GM12891 (cell line): ENCODE measurements around the gene C4orf36. TPM values are rescaled to one million over a fixed set of nuclear protein-coding genes. Genes with fewer than 3 reads are reported as not detected.

Experiments used
- DNase-seq: peaks from one replicate; pipeline ENCODE4 v3.0.0; 2011; ENCODE audit warnings: low spot score; ENCODE audit not compliant: insufficient read length
- FAIRE-seq: peaks from 2 replicates; lab custom pipeline; 2011; peaks lifted over from hg19 to GRCh38; lab: Jason Lieb, UNC
- PAX5 ChIP-seq: IDR thresholded peaks from 2 replicates; pipeline ENCODE4 v1.6.1; 2011; ENCODE audit warnings: low read length, moderate library complexity, mild to moderate bottlenecking; ENCODE audit not compliant: insufficient read depth, severe bottlenecking
- POLR2A ChIP-seq: IDR thresholded peaks from 2 replicates; pipeline ENCODE4 v1.6.1; 2011; ENCODE audit warnings: low read depth, low read length, control low read depth
- POLR2AphosphoS5 ChIP-seq: IDR thresholded peaks from 2 replicates; pipeline ENCODE4 v1.6.1; 2011; ENCODE audit warnings: low read depth, low read length, control low read depth
- POU2F2 ChIP-seq: IDR thresholded peaks from 2 replicates; pipeline ENCODE4 v1.6.1; 2011; ENCODE audit warnings: low read depth, mild to moderate bottlenecking, control low read depth, low read length, moderate library complexity
- SPI1 ChIP-seq: IDR thresholded peaks from 2 replicates; pipeline ENCODE4 v1.6.1; 2011; ENCODE audit warnings: low read depth, low read length, control low read depth
- TAF1 ChIP-seq: IDR thresholded peaks from 2 replicates; pipeline ENCODE4 v1.6.1; 2011; ENCODE audit warnings: low read depth, low read length, control low read depth
- polyA plus RNA-seq: library from polyadenylated mRNA; unstranded; fragments of >200 nt; gene quantifications from one replicate; pipeline ENCODE4 v1.2.1, GENCODE V29; 2012; ENCODE audit warnings: low read depth, missing spikeins, inconsistent platforms; ENCODE audit not compliant: missing spikeins

Gene C4orf36
- not detected for polyA plus RNA-seq

- FAIRE-seq (peak; percentile 81), DNase-seq (peak; percentile 47)
Observed at GRCh38 chr4:86891762-86892635, at the start of gene C4orf36. Gene C4orf36 (minus strand): TSS chr4:86892422. CDS start chr4:86891520, 902 bp downstream.

GRCh38 chr4:86940920-86941460 is 48.8 kb upstream of the C4orf36 start:
- FAIRE-seq (no peak), DNase-seq (no peak)
- TF ChIP-seq POU2F2 (no peak), SPI1 (no peak), POLR2A (no peak), TAF1 (no peak), POLR2AphosphoS5 (no peak), PAX5 (no peak)

More at GRCh38 chr4:86891762-86892635, at the start of gene C4orf36:
- TF ChIP-seq POLR2A = no peak
- TF ChIP-seq PAX5 = no peak
- TF ChIP-seq POU2F2 = no peak
- no peak for TF ChIP-seq TAF1

- DNase-seq (peak; percentile 36), FAIRE-seq (peak; percentile 94)
- TF ChIP-seq PAX5 (no peak), TAF1 (no peak), POU2F2 (peak; percentile 99), POLR2AphosphoS5 (peak; percentile 24; the same call in 1 of the 2 replicates), POLR2A (peak; percentile 65)
Observed at GRCh38 chr4:86939729-86940575, 47.7 kb upstream of the C4orf36 start.

GRCh38 chr4:86938771-86939520 is 46.7 kb upstream of the C4orf36 start:
- TF ChIP-seq PAX5 = no peak
- no peak for TF ChIP-seq POLR2A
- TF ChIP-seq SPI1 = no peak
- no peak for TF ChIP-seq POU2F2
- TF ChIP-seq POLR2AphosphoS5 = no peak
- FAIRE-seq (no peak), DNase-seq (no peak)

GRCh38 chr4:86935853-86936733 is 43.9 kb upstream of the C4orf36 start:
- DNase-seq (peak; percentile 46), FAIRE-seq (peak; percentile 88)
- TF ChIP-seq POU2F2 = no peak
- TF ChIP-seq PAX5 = no peak
- peak; percentile 74 for TF ChIP-seq POLR2A
- peak; percentile 25; the same call in 1 of the 2 replicates for TF ChIP-seq TAF1
- TF ChIP-seq SPI1 = peak; percentile 20; the same call in 1 of the 2 replicates
- peak; percentile 70; the same call in 1 of the 2 replicates for TF ChIP-seq POLR2AphosphoS5

- FAIRE-seq (no peak), DNase-seq (no peak)
- TF ChIP-seq TAF1 (0 out of 2 replicates have a peak, but pooled peaks have one; percentile 22), POLR2A (no peak)
Observed at GRCh38 chr4:86935566-86935852, 43.3 kb upstream of the C4orf36 start.

GRCh38 chr4:86934771-86935565 is 42.7 kb upstream of the C4orf36 start, which contains the start of gene AFF1:
Gene AFF1 (plus strand): TSS chr4:86935011. CDS start chr4:86948534, 13,523 bp downstream.
- no peak for TF ChIP-seq SPI1
- TF ChIP-seq TAF1 = 0 out of 2 replicates have a peak, but pooled peaks have one; percentile 37
- peak; percentile 80 for TF ChIP-seq POLR2AphosphoS5
- TF ChIP-seq POLR2A = peak; percentile 80
- TF ChIP-seq POU2F2 = no peak
- peak; percentile 78 for TF ChIP-seq PAX5
- DNase-seq (peak; percentile 78), FAIRE-seq (peak; percentile 98)
